ENCODE results near the gene ZCCHC17.
A peak's percentile ranks its signal among the peaks of the same experiment; 100 is the strongest.
"Not testable (repeated sequence)": the region's sequence is repeated elsewhere in the genome, so short reads cannot be mapped to it uniquely, and the experiment has no call there.

Gene ZCCHC17

DNA sequence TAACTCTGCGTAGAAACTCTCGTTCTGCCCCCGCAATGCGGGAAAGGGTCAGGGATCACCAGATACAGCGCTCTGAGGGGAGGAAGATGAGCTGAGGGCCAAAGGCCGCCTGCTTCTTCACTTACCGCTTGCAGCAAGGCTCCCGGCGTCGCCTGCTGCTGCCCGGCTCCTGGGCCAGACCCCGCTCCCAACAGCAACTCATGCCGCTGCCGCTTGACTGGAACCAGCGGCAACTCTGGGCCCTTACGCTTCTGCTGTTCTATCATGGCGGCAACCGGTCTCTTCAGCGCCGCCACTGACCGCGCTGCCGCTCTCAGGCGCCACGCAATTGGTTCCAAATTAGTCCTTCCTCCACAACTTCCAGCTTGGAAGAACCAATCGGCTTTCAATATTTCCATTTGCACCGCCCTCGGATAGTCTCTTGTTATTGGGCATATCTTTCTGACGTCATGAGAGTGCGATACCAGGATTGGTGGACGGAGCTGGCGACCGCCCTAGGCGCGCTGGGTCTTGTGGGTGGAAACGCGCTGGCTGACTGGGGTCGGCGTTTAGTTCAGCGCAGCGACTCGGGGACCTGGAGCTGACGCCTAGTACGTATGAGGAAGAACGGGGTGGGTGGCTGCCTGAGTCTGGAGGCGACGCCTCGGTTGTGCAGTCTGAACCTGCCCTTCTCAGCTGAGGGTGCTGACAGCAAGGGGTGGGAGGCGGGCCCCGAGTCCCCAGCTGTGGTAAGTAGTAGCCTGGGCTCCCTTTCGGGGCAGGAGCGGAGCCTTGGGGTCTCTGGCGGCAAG lies at the start of gene ZCCHC17, which contains the start of gene SNRNP40:
Gene ZCCHC17, plus strand, starts transcription at position 547 of the 791 bp plus-strand sequence. CDS start 13,067 bp downstream, outside the sequence.
Gene SNRNP40, minus strand, starts transcription at position 303 of the 791 bp plus-strand sequence. Its CDS starts 37 bp downstream, at position 266.
- peak; percentile 98 to 99 for DNase-seq (ENCODE audit: low read depth in 2 of 2)

- no peak for DNase-seq (ENCODE audit: low read depth in 2 of 2)
These were observed 48.6 kb upstream of the ZCCHC17 start for GRCh38 chr1:31248276-31248675.

DNA sequence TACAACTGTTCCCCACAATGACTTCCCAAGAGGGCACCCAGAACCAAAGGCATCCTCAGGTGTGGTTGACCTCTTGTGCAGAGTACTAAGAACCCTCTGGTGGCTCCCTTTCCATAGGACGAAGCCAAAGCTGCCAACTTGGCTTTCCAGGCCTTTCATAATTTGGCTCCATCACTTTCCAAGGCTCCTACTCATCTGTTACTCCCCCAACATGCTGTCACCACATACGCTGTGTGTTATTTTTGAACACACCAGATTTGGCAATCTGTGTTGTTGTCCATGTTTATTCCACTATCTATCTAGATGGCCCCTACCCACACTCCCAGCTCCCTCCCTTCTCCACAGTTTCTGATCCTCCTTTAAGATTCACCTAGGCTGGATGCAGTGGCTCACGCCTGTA lies 47.0 kb upstream of the ZCCHC17 start:
- no peak for DNase-seq (ENCODE audit: low read depth in 2 of 2)

DNA sequence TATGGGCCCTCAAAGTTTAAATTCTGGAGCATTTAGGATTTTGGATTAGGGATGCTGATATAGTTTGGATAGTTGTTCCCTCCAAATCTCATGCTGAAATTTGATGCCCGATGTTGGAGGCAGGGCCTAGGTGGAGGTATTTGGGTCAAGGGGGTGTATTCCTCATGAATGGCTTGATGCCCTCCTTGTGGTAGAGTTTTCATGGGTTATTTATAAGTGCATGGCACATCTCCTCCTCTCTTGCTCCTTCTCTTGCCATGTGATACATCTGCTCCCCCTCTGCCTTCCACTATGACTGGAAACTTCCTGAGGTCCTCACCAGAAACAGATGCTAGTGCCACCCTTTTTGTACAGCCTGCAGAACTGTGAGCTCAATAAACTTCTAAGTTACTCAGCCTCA lies 39.6 kb upstream of the ZCCHC17 start:
- no peak for DNase-seq (ENCODE audit: low read depth in 2 of 2)

DNA sequence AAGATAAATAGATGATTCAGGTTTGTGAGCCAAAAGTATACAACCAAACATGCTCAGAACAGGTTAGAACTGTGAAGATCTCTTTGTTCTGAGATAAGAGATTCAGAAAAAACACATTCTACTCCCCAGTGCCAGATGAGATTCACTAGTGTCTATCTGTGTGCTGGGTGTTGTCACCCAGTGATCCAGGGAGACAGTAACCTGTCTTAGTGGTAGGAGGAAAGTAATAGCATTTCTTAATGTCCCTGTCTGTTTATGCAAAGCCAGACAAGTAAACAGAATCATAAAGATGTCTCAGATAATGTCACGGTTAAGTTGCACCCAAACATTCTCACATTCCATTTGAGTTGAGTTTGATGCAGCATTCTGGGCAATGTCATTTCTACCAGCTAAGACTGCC lies 38.3 kb upstream of the ZCCHC17 start:
- DNase-seq (ENCODE audit: low read depth in 2 of 2) = no peak

GRCh38 chr1:31259746-31260145 lies 37.1 kb upstream of the ZCCHC17 start:
- no peak for DNase-seq (ENCODE audit: low read depth in 2 of 2)

DNA sequence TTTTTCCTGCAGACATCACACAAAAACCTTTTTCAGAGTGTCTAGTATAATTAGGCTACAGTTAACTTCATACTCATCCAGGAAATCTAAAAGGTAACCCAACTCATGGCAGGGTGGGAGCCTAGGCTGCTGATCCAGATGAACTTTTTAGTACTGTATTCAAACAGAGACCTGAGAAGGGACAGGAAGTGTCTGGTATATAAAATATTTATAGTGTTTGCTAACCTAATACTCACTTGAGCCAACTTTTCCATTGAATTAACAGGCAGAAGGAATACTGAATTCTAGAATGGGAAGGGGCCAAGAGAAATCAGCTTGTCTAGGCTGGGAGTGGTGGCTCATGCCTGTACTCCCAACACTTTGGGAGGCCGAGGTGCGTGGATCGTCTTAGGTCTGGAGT lies 34.9 kb upstream of the ZCCHC17 start:
- DNase-seq (ENCODE audit: low read depth in 2 of 2) = no peak

GRCh38 chr1:31262393-31262792 lies 34.4 kb upstream of the ZCCHC17 start:
- DNase-seq (ENCODE audit: low read depth in 2 of 2) = not testable (repeated sequence)

DNA sequence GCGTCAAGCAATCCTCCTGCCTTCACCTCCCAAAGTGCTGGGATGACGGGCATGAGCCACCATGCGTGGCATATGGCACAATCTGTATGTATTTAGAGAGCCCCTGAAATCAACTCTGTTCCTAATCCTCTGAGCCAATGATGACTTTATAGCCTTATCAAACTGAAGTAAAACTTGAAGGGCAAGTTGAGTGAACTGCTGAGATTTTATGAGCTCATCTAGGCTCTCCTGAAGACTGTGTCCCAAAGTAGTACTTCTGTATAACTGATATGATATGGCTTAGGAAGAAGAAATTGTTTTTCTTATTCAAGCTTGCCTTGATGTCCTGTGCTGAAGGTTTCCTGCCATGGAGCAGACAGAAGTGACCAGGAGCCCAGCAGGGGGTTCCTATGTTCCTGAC lies 33.4 kb upstream of the ZCCHC17 start:
- DNase-seq (ENCODE audit: low read depth in 2 of 2) = no peak

DNA sequence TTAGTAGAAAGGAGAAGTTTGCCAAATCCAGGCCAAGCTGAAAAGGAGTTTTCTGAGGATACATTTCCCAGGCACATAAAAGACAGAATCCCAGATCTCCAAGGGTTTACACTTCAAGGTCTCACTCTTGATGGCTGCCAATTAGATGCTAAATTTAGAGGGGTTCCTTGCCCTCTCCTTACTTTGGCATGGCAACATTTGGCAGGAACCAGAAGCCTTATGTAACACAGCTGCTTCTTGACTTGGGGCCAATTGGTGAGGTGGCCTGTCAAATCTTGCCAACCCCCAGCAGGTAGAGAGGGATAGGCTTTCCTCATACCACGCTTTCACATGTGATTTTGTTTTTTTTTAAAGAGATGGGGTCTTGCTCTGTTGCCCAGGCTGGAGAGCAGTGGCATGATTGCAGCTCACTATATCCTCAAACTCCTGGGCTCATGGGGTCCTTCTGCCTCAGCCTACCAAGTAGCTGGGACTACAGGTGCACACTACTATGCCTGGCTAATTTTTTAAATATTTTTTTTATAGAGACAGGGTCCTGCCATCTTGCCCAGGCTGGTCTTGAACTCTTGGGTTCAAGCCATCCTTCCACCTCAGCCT lies 31.9 kb upstream of the ZCCHC17 start:
- no peak for DNase-seq (ENCODE audit: low read depth in 2 of 2)

DNA sequence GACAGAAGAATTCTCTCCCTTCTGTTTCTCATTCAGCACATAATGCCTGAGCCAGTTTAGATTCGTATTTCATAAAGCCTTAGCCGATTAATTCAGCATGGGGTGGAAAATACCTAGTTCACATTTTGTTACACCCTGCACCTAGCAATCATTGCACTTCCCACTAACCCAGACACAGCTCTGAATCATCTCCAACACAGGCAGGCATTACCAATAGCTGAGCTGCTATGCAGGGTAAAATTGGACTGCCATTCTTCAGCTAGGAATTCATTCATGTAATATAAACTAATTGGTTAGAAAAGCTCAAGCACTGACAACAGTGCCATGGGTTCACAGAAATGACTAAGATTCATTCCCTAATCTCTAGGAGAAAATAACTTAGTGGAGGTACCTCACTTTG lies 30.3 kb upstream of the ZCCHC17 start:
- no peak for DNase-seq (ENCODE audit: low read depth in 2 of 2)

DNA sequence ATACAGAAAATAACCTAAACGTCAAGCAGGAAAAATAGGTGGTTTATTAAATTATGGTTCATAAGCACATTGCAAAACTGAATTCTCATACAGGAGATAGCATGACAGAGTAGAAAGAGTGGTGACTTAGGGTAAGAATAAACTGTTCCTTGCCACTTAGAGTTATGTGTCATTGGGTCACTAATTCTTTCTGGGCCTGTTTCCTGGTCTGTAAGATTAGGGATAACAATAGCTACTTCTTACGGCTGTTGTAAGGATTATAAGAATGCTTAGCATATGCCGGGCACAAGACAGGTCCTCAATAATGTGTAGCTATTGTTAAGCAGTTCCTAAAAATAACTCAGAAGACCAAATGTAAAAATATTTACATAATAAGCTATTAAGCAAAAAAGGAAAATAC lies 24.5 kb upstream of the ZCCHC17 start:
- DNase-seq (ENCODE audit: low read depth in 2 of 2) = no peak

- DNase-seq (ENCODE audit: low read depth in 2 of 2) = no peak
These were observed 23.2 kb upstream of the ZCCHC17 start for GRCh38 chr1:31273619-31274018.

DNA sequence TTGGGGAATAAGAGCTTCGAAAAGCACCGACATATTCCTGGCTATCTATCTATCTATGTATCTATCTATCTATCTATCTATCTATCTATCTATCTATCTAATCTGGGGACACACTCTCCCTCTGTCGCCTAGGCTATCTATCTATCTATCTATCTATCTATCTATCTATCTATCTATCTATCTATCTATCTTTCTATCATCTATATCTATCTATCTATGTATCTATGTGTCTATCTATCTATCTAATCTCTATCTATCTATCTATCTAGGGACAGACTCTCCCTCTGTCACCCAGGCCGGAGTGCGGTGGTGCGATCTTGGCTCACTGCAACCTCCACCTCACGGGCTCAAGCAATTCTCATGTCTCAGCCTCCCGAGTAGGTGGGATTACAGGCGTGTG lies 14.4 kb upstream of the ZCCHC17 start:
- DNase-seq (ENCODE audit: low read depth in 2 of 2) = not testable (repeated sequence)

- DNase-seq (ENCODE audit: low read depth in 2 of 2) = not testable (repeated sequence)
These were observed 9.0 kb upstream of the ZCCHC17 start for GRCh38 chr1:31287791-31288190.

DNA sequence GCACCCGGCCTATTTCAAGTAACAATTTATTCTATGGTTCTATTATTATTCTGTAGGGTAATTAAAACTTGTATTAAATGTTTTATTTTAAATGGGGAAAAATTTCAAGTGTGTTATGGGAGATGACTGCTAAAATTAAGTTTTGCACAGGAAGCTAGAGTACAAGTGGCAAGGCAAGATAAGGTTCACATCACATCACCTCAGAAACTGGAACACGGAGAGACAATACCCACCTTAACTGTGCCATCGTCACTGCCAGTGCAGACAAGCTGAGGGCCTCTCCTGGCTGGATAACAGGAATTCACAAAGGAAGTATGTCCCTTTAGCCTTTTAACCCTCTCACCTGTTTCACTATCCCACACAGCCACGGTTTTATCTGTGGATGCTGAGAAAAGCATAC lies 7.8 kb upstream of the ZCCHC17 start:
- no peak for DNase-seq (ENCODE audit: low read depth in 2 of 2)

- DNase-seq (ENCODE audit: low read depth in 2 of 2) = no peak
These were observed 852 bp upstream of the ZCCHC17 start for GRCh38 chr1:31295874-31296485.

- no peak for DNase-seq (ENCODE audit: low read depth in 2 of 2)
These were observed 730 bp downstream of the ZCCHC17 start for GRCh38 chr1:31297277-31298247.

GRCh38 chr1:31299365-31299764 lies 2.5 kb downstream of the ZCCHC17 start:
- no peak for DNase-seq (ENCODE audit: low read depth in 2 of 2)

- no peak for DNase-seq (ENCODE audit: low read depth in 2 of 2)
These were observed 3.4 kb downstream of the ZCCHC17 start for GRCh38 chr1:31300193-31300592.

DNA sequence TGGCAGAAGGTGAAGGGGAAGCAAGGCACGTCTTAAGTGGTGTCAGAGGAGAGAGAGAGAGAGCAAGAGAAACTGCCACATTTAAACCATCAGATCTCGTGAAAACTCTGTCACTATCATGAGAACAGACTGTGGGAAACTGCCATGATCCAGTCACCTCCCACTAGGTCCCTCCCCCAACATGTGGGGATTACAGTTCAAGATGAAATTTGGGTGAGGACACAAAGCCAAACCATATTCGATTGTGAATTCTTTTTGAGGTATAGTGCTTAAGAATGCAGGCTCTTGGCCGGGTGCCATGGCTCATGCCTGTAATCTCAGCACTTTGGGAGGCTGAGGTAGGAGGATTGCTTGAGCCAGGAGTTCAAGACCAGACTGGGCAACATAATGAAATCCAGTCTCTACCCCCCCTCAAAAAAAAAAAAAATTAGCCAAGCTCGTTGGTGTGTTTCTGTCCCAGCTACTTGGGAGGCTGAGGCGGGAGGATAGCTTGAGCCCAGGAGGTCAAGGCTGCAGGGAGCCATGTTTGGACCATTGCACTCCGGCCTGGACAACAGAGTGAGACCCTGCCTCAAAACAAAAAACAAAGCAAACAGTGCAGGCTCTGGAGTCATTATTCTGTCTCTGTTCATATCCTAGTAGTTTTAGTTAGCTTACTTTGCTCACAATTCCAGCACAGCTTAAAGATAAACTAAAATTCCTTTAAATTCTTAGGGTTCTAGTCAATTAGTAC lies 6.0 kb downstream of the ZCCHC17 start:
- DNase-seq (ENCODE audit: low read depth in 2 of 2) = peak in 1 of 2 experiments; percentile 26

All from fibroblast of skin of left biceps (primary cell).